Renal cortical epithelial cell (primary cell): Measurements from ENCODE around the gene ZDHHC16. TPM values are rescaled to one million over a fixed set of nuclear protein-coding genes. Genes with fewer than 3 reads are reported as not detected.
"Not testable (repeated sequence)": the region's sequence is repeated elsewhere in the genome, so short reads cannot be mapped to it uniquely, and the experiment has no call there.

Experiments used
- DNase-seq: peaks from one replicate; pipeline ENCODE4 v3.0.0-alpha.2; 2011; ENCODE audit warnings: low read depth
- total RNA-seq: library from RNA; depleted of rRNA; stranded (reverse); fragments of >200 nt; gene quantifications from 2 replicates; pipeline ENCODE4 v1.2.3, GENCODE V29; 2014

Gene ZDHHC16
- total RNA-seq, result 30.2 and 39.2 TPM in 2 replicates

DNA sequence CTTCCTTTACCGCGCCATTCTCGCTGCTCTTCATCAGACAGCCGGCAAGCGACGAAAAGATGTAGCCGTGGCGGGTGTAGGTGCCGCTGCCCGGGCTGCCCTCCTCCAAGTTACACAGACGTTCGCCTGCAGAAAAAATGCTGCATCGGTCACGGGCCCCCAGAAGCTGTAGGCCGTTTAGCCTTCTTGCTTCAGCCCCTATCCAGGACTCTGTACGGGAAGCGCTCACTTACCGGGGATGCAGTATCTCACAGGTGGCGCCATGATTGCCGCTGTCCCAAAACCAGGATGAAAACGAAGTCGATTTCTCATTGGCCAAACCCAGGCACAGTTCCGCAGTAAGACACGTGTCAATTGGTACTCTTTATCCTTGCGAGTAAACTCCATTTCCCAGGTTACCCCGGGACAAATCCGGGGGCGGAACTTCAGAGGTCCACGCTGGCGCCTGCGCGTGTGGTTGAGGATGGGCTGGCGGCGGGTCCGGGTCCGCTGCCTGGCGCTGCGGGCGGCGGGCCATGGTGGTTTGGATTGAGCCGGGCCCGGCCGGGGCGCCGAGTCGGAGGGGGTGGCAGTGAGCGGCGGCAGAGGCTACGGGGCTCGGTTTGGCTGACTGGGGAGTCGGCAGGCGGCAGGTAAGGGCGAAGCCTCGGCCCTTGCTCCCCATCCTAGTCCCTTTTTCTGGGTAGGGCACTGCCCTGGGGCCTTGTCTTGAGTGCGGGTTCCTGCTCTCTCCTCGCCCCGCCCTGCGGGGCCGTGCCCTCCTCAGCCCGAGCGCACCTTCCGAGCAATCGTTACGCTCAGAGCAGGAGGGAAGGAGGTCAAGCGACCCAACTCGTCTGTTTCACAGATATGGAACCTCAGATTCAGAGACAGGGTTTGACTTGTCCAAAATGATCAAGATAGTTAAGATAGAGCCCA is at the start of gene ZDHHC16, which contains the start of gene EXOSC1:
TSS of gene ZDHHC16 (plus strand) at position 454 of the 918 bp plus-strand sequence. CDS start 5,501 bp downstream, outside the sequence.
TSS of gene EXOSC1 (minus strand) at position 285 of the 918 bp plus-strand sequence. CDS start at position 264, 21 bp downstream.
- peak; percentile 97 for DNase-seq

DNA sequence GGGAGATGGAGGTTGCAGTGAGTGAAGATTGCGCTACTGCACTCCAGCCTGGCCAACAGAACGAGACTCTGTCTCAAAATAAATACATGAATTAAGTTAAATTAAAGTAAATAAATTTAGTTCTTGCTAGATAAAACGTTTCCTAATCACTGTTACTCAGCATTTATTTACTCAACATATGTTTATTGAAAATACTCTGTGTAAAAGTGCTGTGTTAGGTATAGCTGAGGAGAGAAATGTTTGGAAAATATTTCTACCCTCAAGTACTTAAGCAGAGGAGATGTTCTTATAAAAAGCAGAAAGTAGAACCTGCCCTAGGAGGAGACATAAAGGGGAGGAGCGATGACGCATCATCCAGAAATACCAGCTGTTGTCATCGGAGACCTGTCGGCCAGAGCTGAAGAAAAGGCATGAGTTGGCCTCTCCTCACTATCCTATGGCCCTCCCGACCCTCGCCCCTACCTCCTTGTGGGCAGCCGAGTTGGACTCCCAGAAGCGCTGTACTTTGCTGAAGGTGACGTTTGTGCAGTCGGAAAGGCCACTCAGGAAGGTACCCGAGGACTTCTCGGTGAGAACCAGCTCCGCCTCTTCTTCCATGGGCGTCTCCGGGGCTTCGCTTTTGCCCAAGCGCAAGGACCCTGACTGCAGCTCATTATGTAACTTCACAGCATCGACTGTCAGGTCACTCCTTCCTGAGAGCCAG is 46.0 kb upstream of the ZDHHC16 start:
- peak; percentile 81 for DNase-seq

DNA sequence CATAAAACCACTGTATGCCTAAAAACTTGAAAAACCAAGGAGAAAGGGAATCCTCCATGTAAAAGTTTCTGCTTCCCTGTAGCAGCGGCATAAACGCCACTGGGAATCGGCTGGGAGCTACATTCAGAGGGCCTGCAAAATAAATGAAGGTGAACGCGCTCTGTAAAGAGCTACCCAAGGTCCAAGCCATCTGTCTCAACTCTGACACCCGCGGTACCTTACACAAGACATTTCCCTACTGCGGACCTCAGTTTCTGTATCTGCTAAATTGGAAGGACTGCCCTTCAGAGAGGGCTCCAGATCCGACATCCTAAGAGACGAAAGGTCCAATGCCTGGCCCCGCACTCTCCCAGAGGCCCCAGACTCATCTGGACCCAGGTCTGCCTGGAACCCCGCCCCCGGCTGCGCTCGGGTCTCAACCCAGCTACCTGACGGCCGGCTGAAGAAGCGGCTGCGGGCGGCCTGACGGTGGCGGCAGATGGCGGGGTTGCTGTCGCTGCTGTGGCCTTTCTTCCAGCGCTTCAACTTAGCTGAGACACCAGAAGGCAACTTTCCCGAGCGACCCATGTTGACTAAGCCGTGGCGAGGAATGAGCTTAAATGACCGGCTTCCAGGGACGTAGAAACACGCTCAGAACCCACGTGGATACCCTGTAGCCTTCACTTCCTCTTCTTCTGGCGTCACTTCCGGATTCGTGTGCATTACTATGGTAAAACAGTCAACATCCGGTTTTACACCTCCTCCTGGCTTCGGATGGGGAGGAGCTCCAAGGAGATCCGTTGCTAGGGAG is 45.1 kb upstream of the ZDHHC16 start, which contains the start of gene RRP12:
TSS of gene RRP12 (minus strand) at position 676 of the 790 bp plus-strand sequence. CDS start at position 567, 109 bp downstream.
- DNase-seq, result peak; percentile 99

DNA sequence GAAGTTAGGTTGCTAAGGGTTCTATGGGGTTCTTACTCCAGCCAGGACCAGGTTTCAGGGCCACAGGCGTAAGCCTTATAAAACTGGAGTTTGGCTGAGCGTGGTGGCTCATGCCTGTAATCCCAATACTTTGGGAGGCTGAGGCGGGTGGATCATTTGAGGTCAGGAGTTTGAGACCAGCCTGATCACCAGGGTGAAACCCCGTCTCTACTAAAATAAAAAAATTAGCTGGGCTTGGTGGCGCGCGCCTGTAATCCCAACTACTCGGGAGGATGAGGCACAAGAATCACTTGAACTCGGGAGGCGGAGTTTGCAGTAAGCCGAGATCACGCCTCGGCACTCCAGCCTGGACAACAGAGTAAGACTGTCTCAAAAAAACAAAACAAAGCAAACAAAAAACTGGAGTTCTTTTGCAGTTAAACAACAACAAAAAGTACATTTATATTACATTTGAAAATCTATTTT is 44.5 kb upstream of the ZDHHC16 start:
- DNase-seq, result no peak

DNA sequence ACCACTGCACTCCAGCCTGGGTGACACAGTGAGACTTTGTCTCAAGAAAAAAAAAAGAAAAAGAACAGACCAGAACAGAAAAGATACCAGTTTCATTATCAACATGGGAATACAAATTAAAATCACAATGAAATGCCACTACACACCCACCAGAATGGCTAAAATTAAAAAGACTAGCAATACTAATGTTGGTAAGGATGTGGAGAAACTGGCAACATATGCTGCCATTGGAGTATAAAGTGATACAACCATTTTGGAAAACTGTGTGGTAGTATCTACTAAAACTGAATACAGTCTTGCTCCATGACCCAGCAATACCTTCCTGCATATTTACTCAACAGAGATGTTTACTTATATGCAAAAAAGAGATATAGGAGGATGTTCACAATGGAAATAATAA is 41.9 kb upstream of the ZDHHC16 start:
- DNase-seq, result no peak

DNA sequence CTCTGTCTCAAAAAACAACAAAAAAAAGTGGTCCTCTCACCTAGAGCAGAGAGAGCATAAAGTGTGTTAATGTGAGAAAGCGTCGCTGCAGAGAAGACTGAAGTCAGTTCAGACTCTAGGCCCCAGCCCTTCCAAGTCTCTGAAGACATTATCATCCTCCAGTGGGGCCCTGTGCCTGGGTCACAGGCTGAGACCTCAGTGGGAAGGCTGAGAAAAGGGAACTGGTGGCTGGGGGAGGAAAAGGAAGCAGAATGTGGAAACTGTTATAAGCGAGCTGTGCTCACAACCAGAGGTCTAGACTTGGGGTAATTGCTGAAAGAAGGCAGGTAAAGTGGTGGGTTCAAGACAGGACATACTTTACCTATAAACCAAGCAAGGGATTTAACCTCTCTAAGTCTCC is 39.9 kb upstream of the ZDHHC16 start:
- no peak for DNase-seq

DNA sequence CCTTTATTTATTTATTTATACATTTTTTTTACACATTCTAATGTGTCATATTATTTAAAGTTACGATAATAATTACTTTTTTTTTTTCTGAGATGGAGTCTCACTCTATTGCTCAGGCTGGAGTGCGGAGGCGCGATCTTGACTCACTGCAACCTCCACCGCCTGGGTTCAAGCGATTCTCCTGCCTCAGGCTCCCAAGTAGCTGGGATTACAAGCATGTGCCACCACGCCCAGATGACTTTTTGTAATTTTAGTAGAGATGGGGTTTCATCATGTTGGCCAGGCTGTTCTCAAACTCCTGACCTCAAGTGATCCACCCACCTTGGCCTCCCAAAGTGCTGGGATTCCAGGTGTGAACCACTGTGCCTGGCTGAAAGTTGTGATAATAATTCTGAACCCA is 39.5 kb upstream of the ZDHHC16 start:
- not testable (repeated sequence) for DNase-seq

DNA sequence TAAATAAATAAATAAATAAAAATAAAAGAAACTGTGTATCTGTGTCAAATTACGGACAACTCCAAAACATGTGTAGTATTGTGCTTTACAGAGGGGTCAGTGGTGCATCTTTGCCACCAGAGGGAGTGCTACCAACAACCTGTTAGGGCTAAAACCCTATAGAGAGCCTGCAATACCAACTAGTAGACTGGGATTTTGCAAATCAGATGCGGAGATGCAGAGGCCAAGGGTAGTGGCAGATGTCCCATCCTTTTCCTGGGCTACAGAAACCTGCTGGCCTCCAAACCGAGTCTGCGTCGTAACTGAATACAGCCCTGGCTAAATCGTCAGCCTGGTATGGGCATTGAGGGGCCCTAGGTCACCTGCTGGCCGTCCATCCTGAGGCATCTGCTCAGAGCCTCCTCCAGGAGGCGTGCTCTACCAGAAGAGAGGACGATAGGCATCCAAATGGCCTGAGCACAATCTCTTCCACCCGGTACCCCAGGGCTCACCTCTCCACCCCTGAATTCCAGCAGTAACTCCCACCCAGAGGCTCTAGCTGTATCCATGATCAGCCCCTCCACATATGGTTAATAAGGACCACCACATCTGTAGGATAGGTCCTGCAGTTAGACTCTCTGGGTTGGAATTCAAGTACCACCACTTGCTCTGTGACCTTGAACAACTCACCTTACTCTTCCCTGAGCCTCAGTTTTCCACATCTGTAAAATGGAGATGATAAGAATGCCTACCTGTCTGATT is 38.6 kb upstream of the ZDHHC16 start:
- peak; percentile 80 for DNase-seq

DNA sequence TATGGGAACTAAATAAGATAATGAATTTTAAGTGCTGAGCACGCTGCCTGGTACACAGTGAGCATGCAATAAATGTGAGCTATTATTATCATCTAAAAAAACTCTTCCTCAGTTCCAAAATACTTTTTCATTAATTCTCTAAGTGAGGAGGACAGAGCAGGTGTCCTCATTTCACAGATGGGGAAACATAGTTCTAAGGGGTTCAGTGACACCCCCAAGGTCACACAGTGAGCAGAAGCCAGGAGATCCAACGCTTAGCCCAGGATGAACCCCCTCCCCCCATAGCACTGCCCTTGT is 38.1 kb upstream of the ZDHHC16 start:
- no peak for DNase-seq

DNA sequence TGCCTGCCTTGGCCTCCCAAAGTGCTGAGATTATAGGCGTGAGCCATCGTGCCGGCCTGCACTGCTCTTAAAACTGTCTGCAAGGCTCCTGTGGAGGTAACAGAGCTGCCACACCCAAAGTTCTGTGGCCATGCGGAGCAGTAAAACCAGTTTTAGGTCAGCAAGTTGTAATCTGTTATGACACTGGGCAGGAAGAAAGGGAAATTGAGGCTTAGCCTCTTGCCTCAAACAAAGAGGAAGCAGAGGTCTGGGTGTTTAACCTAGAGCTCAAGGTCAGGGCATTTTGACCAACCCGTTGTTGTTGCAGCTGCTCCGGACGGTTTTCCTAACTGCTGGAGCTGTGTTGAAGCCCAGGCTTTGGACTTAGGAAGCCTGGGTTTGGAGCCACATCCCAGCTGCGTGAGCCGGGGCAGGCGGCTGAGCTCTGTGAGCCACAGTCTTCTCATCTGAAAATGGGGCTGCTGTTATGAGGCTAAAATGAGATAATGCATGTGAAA is 37.4 kb upstream of the ZDHHC16 start:
- no peak for DNase-seq

DNA sequence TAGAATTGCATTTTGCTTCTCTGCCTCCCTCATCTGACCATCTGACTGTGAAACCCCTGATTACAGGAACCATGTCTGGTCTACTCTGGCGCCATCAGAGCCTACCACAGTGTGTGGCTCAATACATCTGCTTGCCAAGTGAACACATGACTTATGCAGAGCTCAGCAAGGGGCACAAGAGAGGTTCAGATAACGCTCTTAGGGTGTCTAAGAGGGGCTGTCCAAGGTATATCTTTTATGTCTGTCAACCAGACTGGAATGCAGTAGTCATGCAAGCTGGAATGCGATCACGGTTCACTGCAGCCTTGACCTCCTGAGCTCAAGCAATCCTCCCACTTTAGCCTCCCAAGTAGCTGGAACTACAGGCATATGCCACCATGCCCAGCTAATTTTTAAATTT is 34.6 kb upstream of the ZDHHC16 start:
- DNase-seq, result peak; percentile 74

DNA sequence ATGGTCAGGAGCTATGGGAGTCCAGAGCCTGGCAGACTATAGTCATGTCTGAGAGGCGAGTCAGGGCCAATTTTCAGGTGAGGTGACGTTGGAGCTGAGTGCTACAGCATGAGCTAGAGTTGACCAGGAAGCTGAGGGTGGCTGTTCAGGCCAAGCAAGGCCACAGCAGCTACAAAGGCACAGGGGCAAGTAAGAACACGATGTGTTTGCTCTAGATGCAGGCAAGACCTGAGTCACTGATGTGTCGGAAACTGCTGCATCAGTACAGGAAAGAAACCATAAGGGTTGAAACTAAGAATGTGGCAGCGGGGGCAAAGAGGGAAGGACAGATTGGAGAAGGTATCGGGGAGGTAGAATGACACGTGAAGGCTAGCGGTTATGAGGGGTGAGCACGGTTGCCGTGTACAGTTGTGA is 33.1 kb upstream of the ZDHHC16 start:
- peak; percentile 74 for DNase-seq

DNA sequence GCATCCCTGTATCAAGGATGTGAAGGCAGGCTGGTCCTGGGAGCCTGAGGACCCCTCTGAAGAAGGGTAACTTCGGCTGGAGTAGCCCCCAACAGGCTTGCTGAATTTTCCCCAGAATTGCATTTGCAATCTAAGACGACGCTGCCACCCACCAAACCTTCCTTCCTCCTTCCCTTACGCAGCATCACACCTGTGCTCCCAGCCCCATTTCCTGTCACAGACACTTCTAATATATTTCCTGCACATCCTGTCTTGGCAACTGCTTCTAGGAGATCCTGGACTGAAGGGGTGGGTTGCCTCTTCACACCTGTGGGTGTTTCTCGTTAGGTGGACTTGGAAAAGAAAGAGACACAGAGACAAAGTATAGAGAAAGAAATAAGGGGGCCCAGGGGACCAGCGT is 29.4 kb upstream of the ZDHHC16 start:
- no peak for DNase-seq

DNA sequence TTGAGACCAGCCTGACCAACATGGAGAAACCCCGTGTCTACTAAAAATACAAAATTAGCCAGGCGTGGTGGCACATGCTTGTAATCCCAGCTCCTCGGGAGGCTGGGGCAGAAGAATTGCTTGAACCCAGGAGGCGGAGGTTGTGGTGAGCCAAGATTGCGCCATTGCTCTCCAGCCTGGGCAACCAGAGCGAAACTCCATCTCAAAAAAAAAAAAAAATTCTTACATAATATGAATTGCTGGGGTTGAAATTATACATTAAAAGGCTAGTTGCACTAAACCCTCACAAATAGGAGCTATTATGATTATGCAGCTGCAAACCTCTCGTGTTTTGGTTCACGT is 22.2 kb upstream of the ZDHHC16 start:
- not testable (repeated sequence) for DNase-seq

DNA sequence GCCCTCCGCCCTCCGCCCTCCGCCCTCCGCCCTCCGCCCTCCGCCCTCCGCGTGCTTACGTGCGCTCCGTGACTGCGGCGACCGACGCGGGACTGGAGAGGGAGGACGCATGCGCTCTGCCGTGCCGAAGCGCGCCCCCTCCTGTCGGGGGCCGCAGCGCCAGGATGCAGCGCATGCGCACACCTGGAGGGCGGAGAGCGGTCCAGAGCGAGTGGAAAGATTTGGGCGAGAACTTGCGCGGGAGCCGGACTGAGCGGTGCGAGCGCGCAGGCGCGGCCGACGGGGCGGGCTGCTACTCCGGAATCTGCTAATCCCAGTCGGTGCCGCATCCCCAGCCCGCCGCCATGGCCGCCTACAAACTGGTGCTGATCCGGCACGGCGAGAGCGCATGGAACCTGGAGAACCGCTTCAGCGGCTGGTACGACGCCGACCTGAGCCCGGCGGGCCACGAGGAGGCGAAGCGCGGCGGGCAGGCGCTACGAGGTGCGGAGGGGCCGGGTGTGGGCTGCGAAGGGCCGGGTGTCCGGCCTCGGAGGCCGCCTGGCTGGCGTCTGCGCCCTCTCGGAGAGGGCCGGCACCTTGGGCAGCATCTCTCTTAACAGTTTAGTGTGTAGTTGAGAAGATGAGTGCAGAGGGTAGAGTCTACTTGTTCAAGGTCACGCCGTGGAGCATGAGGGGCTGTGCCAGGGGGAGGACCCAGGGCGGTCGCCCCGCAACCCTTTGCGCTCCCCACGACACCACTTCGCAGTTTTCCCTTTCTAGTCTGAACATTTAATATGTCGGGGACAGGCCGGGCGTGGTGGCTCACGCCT is 19.8 kb upstream of the ZDHHC16 start, which contains the start of gene PGAM1:
TSS of gene PGAM1 (plus strand) at position 228 of the 812 bp plus-strand sequence. CDS start at position 345, 117 bp downstream.
- DNase-seq, result peak; percentile 85

DNA sequence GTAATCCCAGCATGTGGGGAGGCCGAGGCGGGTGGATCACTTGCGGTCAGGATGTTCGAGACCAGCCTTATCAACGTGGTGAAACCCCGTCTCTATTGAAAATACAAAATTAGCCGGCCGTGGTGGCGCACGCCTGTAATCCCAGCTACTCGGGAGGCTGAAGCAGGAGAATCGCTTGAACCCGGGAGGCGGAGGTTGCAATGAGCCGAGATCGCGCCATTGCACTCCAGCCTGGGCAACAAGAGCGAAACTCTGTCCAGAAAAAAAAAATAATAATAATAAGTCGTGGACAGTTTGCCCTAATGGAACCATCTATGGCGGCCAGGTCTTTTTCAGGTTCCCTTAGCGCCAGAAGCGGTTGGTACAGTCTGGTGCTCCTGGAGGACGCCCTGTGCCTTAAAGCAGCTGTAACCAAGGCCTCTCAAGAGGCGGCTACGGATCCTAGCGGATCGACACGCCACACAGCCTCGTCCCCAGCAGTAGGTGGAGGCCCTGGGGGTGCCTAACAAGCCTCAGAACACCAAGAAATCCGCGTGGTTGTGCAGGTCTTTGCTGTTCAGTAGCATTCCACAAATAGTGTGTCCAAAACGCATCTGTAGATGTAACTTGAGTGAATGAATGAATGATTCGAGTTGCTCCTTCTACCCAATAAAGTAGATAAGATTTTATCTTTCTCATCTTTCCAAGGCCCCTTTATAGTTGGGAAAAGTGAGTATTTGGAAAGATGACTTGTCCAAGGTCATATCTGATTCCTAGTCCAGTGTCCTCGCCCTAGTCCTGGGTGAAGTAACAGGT is 19.0 kb upstream of the ZDHHC16 start:
- no peak for DNase-seq

DNA sequence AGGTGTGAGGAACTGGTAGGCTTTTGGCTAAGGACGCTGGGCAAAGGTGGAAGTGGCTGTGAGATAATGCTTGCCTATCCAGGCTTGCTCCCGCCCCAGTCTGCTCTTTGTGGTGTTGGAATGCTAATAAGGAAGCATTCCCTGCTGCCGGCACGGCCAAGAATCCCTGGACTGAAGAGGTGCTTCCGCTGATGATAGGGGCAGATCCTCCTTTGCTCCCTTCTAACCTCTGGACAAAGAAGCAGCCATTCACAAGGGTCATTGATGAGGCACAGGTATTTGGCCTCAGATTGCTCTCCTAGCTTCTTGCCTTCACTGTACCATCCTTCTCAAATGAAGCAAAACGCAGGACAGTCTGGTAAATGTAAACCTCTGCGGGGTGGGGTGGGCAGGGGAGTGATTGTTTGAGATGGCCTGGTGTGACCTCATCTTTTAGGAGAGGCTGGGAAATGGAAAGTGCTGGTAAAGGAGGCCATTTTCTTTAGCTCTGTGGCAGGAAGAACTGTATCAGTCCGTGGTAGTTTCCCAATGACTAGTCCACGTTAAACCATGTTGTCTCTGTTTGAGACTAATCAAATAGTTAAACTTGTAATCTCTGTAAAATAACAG is 18.3 kb upstream of the ZDHHC16 start:
- no peak for DNase-seq

DNA sequence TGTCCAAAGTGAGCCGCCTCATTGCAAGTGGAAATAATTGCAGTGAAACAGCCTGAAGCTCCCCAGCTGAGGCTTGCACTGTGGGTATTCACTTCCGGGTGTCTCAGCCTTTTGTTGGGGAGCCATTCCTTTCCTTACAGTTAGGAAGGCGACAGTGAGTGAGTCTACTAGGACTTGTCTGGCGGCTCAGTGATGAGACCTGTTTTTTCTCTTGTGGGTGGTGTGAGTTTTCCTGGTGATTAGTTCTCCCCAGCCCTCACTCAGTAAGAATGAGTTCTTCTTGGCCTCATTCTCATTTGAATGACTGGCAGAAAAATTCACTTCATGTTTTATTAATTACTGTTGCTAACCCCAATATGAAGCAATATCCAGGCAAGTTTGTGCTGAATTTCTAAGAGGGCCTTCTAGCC is 17.4 kb upstream of the ZDHHC16 start:
- no peak for DNase-seq

DNA sequence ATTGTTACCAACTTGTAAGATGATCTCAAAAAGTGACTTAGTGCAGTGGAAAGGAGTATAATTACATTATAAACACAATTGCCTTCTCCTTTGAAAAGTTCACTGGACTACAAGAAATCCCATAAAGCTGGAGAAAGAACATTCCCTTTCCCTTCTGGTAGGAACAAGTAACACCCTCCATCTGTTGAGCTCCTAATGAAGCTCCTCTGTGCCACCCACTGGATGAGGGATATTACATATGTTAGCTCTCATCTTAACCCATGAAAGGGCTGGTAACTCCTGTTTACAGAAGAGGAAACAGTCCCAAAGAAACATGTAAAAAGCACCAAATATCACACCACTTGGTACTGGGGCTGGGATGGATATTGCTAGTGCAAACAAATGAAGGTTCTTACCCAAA is 11.9 kb upstream of the ZDHHC16 start:
- no peak for DNase-seq
